GM12875 (cell line): Measurements from ENCODE around the gene KLHL11.

ENCODE experiments used
- H3K4me3 ChIP-seq: one replicate; pipeline ENCODE4 v1.5.1; 2011; ENCODE audit warnings: low read depth, low read length, control low read depth
- CTCF ChIP-seq: IDR thresholded peaks from 2 replicates; pipeline ENCODE4 v1.5.1; 2011; ENCODE audit warnings: low read depth, mild to moderate bottlenecking, control low read depth, inconsistent platforms, low read length, moderate library complexity, borderline replicate concordance; ENCODE audit not compliant: insufficient read depth

The KLHL11 gene

GRCh38 chr17:41813699-41814124, 51.5 kb downstream of the KLHL11 start:
- TF ChIP-seq CTCF: no peak
- H3K4me3 ChIP-seq: no peak overlapping the region

GRCh38 chr17:41813152-41813680, 52.0 kb downstream of the KLHL11 start:
- TF ChIP-seq CTCF: no peak
- no peak overlapping the region for H3K4me3 ChIP-seq

- peak within 1 kb of the TSS; percentile 53 for H3K4me3 ChIP-seq
- no peak for TF ChIP-seq CTCF
These were observed 52.7 kb downstream of the KLHL11 start, which contains the start of gene FKBP10 for GRCh38 chr17:41812381-41813151. FKBP10 (plus strand) TSS chr17:41813004; CDS start chr17:41813035, 31 bp downstream.

GRCh38 chr17:41811549-41812380, 53.5 kb downstream of the KLHL11 start, which contains the start of gene P3H4:
P3H4 (minus strand) TSS chr17:41811949; CDS start chr17:41811915, 34 bp downstream.
- TF ChIP-seq CTCF: peak; percentile 82
- peak within 1 kb of the TSS; percentile 53 for H3K4me3 ChIP-seq

- H3K4me3 ChIP-seq: peak overlapping the region; percentile 53
- no peak for TF ChIP-seq CTCF
These were observed 54.3 kb downstream of the KLHL11 start for GRCh38 chr17:41810659-41811548.

GRCh38 chr17:41806685-41807445, 58.4 kb downstream of the KLHL11 start:
- no peak overlapping the region for H3K4me3 ChIP-seq
- no peak for TF ChIP-seq CTCF
